Stimulated activated CD4-positive, alpha-beta T cell treated with anti-CD3 and anti-CD28 coated beads, Interleukin-15, amount 100 ng/mL, for 24 hours (primary cell): Measurements from ENCODE around the gene GMPR.
"Not testable (repeated sequence)": the region's sequence is repeated elsewhere in the genome, so short reads cannot be mapped to it uniquely, and the experiment has no call there.

ENCODE experiments used
- DNase-seq: peaks from one replicate; pipeline ENCODE4 v3.0.0-alpha.2; 2020

Gene GMPR

DNA sequence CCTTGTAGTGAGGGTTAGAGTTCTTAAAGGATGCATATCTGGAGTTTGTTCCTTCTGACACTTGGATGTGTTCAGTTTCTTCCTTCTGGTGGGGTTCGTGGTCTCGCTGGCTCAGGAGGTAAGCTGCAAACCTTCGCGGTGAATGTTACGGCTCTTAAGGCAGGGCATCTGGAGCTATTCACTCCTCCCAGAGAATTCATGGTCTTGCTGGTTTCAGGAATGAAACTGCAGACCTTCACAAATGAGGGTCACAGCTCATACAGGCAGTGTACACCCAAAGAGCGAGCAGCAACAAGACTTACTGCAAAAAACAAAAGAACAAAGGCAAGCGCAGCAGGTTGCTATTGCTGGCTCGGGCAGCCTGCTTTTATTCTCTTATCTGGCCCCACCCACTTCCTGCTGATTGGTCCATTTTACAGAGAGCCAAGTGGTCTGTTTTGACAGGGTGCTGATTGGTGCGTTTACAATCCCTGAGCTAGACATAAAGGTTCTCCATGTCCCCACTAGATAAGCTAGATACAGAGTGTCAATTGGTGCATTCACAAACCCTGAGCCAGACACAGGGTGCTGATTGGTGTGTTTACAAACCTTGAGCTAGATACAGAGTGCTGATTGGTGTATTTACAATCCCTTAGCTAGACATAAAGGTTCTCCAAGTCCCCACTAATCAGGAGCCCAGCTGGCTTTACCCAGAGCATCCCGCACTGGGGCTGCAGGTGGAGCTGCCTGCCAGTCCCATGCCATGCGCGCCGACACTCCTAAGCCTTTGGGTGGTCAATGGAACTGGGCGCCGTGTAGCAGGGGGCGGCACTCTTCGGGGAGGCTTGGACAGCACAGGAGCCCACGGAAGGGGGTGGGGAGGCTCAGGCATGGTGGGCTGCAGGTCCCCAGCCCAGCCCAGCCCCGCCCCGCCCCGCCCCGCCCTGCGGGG, 12.0 kb upstream of the GMPR start:
- DNase-seq = not testable (repeated sequence)

DNA sequence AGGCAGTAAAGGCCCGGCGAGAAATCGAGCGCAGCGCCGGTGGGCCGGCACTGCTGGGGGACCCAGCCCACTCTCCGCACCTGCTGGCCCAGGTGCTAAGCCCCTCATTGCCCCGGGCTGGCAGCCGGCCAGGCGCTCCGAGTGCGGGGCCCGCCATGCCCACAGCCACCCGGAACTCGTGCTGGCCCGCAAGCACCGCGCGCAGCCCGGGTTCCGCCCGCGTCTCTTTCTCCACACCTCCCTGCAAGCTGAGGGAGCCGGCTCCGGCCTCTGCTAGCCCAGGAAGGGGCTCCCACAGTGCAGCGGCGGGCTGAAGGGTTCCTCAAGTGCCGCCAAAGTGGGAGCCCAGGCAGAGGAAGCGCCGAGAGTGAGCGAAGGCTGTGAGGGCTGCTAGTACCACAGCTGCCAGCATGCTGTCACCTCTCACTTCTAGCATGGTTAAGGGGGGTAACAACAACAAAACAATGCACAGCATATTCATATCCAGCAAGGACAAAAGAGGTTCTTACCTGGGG, 11.3 kb upstream of the GMPR start:
- no peak for DNase-seq

DNA sequence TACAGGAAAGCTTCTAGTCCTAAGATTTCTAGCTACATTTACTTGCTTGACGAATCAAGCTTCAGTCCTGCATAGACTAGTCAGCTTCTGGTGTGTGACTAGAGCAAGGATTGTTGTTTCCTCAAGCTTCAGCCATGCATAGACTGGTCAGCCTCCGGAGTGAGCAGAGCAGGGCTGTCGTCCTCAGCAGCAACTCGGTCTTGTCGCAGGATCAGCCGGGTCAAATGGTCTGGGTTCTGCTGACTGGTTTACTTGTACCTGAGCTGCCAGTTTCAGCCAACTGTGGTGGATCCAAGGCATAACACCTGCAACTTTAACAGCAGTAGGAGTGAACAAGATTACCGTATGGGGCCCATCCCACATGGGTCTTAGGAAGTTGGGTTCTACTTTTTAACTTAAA, 10.8 kb upstream of the GMPR start:
- DNase-seq = no peak

DNA sequence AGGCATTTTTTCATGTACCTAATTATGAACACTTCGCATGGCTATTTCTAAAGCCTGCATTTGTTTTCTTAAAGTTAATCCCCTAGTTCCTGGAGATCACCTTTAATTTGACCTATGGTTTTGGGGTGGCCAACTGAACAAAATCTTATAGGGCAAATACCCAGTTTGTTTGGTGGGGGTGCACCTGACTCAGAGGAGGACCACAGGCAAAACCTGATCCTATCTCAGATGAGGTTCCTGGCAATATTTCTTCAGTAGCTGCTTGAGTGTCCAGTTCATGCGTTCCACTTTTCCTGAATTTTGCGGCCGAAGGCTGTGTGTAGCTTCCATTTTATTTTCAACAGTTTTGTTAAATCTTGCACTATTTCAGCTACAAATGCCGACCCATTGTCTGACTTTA, 10.3 kb upstream of the GMPR start:
- no peak for DNase-seq

DNA sequence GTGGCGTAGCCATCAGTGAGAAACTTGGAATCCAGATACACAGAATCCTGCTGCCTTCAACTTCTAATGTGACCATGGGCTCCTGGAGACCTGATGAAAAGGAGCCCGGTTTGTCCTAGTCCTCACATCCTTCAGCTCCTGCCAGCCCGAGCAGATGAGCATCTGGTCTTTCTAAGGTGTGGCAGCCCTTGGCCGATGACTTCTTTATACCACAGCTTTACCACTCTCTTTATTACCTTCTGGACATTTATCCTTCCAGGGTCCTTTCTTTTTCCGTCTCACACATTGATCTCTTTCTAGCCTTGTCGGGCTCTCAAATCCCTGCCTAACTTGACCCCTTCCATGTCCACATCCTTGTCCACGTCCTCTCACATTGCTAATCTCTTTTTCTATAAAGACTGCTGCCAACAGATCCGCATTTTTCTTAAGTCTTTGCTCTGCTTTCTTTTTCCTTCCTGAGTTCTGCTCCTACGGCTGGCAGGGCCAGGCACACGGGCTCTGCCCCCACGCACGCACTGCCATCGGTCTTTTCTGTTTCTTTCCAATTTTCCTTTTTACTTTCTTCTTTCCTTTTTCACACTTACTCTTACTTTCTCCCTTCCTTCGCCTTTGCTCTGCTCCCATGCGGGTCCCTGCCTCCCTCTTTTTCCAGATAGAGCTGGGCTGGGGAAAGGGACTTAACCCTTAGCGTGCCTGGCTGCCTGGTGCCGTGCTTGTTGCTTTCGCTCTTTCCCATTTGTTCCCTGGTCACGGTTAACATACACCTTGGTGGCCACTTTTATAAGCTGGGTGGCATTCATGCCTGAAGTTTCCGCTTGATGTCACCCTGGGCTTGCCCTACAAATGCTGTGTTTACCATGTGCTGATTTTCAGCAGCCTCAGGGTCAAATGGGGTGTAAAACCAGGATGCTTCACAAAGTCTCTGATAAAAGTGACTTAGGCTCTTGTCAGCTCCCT, 9.4 kb upstream of the GMPR start:
- DNase-seq = no peak

DNA sequence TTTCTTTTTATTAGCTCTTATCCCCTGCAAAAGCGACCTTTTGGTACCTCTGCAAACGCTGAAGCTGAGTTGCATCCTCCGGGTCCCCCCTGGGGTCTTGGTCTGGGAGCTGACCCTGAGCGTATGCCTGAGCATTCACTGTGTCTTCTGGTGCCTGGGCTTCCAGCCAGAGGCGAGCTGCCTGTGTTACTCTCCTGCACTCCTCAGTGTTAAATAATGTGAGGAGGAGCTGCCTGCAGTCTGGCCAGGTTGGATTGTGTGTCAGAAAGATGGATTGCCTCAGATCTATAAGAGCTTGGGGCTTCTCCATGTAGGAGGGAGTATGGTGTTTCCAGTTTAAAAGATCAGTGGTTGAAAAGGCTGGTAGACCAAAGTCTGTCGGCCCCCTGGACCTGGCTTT, 8.7 kb upstream of the GMPR start:
- no peak for DNase-seq

DNA sequence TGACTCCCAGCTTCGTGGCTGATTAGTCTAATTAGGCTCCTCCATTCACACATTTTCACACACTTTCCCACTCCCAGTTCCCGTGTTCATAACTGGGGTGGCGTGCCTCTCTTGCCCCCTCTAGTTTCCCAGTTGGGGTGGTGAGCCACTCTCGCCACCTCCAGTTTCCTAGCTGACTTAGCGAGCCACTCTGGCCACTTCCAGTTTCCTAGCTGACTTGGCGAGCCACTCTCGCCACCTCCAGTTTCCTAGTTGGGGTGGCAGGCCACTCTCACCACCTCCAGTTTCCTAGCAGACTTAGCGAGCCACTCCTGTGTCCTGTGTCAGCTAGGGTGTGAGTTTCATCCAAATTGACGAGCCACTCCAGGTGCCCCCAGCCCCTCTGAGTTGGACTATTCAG, 7.4 kb upstream of the GMPR start:
- no peak for DNase-seq

DNA sequence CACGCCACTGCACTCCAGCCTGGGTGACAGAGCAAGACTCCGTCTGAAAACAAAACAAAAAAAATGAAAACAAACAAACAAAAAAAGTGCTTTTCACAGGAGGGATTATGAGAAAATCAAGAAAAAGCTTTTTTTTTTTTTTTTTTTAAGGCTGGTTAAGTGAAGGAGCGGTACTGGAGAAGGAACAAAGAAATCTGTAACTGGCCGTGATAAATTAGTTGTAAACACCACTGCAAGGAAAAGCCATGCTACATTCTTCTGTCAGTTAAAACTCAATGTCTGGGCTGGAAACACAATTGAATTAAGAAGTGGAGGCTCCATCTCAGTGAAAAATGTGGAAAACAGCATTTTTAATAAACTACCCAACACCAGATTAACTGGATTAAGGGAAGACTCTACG, 6.3 kb upstream of the GMPR start:
- DNase-seq = no peak

DNA sequence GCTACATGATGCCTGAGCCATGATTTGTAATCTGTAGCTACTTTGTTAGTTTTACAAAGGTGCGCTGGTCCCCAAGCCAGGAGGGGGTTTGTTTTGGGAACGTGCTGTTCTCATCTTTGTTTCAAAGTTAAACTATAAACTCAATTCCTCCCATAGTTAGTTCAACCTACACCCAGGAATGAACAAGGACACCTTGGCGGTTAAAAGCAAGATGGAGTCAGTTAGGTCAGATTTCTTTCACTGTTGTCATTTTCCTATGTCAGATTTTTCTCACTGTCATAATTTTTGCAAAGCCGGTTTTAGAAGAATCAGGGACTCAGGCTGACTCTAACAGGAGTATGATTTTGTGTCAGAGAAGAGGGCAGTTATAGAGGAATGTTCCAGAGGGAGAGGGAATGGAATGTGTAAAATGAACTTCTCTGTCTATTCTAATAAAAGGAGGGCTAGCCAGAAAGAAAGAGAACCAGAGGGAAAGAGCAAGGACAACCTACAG, 2.3 kb upstream of the GMPR start:
- DNase-seq = no peak

DNA sequence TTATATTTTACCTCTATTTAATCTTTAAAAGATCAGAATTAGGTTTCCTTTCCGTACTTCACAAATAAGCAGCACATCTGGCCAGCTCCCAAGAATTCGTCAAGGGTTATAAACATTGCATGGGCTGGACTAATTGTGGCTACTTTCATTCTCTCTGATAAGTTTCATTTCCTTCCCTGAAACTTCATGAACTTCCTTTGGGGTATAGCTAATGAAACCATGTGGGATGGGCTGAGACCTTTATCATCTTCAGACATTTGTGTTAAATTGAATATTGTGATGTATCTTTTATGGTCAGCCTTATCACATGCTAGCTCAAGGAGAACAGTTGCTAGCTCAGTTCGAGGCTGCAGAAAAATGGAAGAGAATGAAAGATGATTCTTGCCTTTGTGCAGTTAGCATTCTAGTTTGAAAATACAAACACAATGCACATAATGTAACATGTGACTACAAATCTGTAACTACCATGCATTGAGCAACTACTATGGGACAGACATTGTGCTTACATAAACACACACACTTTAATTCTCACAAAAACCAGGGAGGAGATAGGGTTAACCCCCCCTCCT, 1.7 kb upstream of the GMPR start:
- no peak for DNase-seq

DNA sequence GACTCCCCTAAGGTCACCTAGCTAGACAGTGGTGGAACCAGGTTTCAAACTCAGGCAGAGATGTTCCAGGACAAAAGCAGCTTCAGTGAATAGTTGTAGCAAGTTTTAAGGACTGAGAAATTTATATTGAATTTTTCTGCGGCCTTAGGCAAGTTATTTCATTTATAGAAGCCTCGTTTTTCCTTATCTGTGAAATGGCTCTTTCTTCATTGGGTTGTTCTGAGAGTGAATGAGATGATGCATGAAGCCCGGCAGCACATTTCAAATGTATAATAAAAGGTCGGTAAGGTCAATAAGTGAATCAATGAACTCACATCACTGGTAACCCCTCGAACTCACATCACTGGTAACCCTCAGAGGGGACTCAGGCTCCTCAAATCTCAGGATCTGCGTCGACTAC, 1.1 kb upstream of the GMPR start:
- DNase-seq = no peak

DNA sequence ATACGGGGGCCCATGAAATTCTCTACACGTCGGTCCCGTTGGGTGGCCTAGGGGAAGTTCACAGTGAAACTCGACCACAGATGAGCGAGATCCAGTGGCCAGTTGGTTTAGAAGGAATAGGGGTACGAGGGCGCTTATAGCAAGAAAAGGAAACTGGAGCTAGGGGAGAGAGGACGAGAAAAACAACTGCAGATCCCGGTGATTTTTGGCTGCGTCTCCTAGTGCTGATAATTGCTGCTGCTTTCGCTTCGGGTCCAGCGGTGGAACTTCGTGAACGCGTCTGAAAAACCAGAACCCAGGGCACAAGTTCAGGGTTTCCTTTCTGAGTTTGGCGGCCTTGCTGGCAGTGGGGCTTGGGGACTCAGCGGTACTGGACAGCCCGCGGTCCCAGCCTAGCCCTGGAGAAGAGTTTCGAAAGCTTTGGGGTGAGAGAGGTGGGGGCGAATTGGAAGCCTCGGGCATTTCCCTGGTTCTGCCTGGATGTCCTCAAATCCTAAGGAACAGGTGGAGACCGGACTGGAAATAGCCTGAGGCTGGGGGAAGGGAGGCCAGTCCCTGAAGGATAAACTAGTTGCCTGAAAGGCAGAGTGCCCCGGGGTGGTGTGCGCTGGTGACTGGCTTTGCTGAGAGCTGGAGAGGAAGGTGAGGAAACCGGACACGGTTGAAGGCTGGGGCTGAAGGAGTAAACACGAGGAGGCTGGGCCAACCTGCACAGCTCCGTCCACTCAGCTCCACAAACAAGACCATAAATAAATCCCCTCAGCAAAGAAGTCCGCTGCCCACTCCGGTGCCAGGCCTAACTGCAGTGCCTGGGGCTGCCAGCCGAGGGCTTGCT, 793 bp downstream of the GMPR start:
- DNase-seq = peak; percentile 35

DNA sequence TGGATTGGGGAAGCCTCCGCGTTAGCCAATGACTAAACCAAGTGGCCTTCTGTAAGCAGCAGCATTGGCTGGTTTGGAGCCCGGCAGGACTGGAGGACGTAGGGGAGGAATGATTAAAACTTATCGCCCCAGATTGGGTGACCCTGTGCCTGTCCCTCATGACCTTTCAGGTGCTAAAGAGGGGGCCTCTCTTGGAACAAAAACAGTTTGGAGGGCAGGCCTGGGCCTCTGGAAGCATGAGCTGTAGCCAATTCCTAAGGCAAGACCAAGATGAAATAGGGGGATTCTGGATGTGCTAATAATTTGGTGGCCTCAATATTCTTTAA, 1.4 kb downstream of the GMPR start:
- no peak for DNase-seq

DNA sequence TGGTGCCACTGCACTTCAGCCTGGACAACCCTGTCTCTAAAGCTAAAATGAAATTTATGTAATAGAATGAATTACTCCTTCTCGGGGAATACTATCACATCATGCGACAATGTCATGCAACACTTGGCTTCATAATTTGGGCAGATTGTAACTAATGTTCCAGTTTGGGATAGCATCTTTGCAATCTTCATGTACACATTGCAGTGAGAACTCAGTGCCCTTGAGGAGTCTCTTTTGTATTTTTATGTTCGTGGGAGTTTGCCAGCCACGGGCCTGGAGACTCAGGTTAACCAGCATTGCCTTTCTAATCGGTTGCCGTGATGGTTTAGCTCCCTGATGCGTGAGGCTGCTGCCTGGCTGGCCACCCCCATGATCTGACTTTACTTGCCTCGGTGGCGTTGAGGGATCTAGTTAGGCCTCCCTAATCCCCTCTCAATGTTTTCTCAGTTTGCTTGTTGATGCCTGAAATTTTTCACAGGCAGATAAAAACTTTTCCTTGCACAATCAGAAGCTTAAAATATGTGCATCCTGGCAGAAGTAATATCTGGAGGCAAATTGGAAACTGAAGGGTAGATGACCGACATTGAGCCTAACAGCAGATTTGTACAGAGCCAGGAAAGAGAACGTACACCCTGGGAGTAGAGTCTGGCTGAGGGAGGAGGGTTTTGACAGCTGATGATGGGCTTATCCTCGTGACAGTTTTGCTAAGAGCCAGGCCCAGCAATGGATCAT, 2.4 kb downstream of the GMPR start:
- no peak for DNase-seq

DNA sequence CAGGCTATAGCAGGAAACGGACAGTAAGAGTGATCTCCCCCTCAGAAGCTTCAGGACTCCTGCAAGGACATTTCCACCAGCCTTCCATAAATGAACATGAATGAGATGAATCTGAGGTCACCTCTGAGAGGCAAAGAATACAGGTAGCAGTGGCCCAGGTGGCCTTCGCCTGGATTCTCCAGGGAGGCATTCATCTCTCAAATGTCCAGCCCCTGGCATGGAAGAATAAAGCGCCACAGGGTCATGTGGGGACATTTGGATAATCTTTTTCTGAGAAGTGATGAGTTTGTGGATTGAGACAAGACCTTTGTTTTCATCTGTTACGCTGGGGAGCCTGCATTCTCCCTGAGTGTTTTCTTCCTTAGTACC, 2.9 kb downstream of the GMPR start:
- no peak for DNase-seq

DNA sequence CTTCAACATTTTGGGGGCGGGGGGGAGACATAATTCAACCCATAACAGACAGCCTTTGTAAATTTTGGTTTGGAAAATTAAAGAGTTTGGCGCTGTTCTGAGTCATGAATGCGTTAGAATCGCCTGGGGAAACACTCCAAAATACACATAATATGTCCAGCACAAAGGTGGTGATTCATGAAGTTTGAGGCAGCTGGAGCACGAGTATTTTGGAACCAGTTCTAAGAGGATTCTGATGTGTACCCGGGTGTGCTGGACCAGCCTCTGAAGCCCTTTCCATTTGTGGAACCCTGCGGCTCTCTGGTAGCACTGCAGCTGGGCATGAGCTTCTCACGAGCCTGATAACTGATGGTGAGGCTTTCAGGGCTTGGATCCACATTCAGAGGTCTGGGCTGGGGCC, 4.7 kb downstream of the GMPR start:
- DNase-seq = no peak

DNA sequence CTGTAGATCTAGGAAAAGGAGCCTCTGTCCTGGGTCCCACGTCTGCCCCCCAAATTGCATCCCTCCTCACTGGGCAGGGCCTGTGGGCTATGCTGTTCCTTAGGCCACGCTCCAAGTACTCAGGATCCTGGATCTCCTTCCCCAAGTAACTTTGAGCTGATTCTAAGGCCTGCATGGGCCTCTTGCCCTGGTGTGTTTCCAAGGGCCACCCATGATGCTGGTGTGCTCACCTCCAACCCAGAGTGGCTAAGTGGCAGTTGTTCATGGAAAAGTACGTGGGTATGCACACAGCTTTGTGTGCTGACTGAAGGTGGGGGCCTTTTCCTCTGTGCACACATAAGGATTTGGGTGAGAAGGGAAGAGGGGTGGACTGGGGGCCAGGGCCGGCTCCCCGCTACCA, 5.3 kb downstream of the GMPR start:
- no peak for DNase-seq

DNA sequence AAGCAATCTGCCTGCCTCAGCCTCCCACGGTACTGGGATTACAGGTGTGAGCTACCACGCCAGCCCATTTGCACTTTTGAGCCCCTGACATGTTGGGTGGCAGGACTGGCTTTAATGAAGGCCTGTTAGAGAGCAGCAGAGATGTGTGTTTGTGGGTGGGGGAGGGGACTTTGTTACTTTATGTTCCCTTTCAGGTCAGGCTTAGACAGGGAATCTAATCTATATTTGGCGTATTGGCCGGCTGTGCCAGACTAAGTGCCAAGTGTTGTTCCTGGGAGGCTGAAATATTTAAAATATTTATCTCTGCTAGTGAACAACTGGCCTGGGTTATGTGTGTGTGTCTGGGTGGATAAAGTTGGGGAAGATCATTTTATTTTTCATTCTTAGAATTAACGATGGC, 6.1 kb downstream of the GMPR start:
- no peak for DNase-seq

DNA sequence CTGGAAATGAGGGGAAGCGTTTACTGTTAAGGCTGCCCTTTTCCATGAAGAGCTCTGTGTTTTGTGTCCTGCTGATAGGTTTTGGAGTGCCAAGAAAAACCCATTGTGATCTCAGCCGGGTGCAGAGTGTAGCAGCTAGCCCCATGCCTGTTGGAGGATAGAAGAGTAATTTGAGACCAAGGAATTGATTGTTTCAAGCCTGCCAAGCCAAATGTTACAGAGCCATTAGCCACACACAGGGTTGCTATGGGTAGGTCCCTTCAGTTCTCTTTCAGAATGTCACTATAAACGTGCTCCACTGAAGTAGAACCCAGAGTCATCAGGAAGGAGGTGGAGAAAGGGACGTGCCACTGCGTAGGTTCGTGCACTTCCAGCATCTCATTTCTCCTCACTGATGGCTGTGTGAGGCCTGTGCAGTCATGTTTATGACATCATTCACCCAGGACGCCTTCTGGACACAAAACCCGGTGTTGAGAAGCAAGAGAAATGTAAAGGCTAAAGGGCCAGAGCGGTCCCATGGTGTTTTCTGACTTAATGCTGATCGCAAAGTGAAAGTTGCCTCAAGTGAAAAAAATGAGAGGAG, 6.6 kb downstream of the GMPR start:
- no peak for DNase-seq

DNA sequence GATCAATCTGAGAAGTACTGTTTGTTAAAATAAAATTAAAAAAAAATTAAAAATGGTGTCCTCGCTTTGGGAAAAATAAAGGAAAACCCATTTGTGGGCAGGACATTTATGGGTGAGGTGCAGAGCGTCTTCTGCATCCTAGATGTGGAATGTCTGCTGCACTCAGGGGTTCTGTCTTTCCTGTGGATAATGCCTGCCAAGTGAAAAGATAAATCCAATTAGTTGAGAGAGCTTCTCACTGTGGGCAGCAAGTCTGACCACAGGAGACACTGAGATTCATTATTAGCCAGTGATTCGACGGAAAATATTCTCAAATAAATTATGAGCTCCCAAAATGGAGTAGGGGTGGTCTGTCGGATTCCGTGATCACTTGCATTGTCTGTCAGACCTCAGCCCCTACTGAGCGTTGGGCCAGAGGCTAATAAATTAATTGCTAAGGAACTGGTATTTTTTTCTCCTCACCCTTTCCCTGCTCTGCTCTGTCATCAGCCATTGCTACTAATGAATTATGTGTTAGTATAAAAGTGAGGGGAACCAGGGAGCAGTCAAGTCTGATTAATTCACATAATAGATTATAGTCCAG, 10.0 kb downstream of the GMPR start:
- DNase-seq = no peak

DNA sequence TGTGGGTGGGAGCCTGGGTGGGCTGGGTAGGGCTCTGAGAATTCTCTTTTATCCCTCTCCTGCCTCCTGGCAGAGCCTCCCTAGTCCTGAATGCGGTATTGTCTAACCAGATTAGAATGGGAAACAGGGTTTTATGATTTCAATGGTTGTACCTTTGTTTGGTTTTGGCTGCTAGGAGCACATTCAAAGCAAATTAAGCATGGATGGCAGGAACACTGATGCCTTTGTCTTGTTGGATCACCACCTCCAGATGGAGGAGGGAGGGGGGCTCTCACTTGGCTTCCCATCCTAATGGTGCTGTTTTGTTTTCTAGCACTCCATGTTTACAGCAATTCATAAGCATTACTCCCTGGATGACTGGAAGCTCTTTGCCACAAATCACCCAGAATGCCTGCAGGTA, 11.6 kb downstream of the GMPR start:
- no peak for DNase-seq
